ENCODE results near the gene MGAT2. TPM values are rescaled to one million over a fixed set of nuclear protein-coding genes. Genes with fewer than 3 reads are reported as not detected.

Gene MGAT2
- total RNA-seq, 3 donors from 2014 or later, result 28.7 to 64.5 (median 34.6) TPM

GRCh38 chr14:49623387-49623786 lies 2.8 kb downstream of the MGAT2 start:
- no peak for ATAC-seq
- intact Hi-C loops (cut with DNase I, micrococcal nuclease), result no loop called here
- no peaks in the 10 kb centered on the region for H3K36me3 ChIP-seq (ENCODE audit: low read depth)
- H3K9me3 ChIP-seq, result no peaks in the 10 kb centered on the region
- H3K4me1 ChIP-seq (ENCODE audit: low read depth), result peaks cover 39% of the 10 kb centered on the region
- TF ChIP-seq CTCF (IDR thresholded peaks at IDR 0.05), result no peak
- no peak for DNase-seq
- H3K4me3 ChIP-seq, result no peak overlapping the region

- intact Hi-C loops (cut with DNase I, micrococcal nuclease), result no loop called here
- DNase-seq, result peak in 1 of 3 donors; percentile 21
- H3K4me3 ChIP-seq, result no peak overlapping the region
Measured at GRCh38 chr14:49623941-49624839, 3.6 kb downstream of the MGAT2 start.

GRCh38 chr14:49633640-49634546 lies 13.3 kb downstream of the MGAT2 start:
- ATAC-seq (peak; percentile 93), DNase-seq (peak; percentile 88 to 97 (median 94))
- peaks cover 9% of the 10 kb centered on the region for H3K4me1 ChIP-seq (ENCODE audit: low read depth)
- peak overlapping the region; percentile 96 for H3K4me3 ChIP-seq
- intact Hi-C loops (cut with DNase I, micrococcal nuclease), result loop anchor here (5.0 to 10.0 kb wide), 2 partner anchors 131 to 133 kb away; partner anchors contain the start of gene KLHDC2 (in 2 of the 2)
- no peaks in the 10 kb centered on the region for H3K36me3 ChIP-seq (ENCODE audit: low read depth)
- no peaks in the 10 kb centered on the region for H3K9me3 ChIP-seq
- peak; percentile 86 for TF ChIP-seq CTCF (IDR thresholded peaks at IDR 0.05)

More at GRCh38 chr14:49623941-49624839, 3.6 kb downstream of the MGAT2 start:
- no peaks in the 10 kb centered on the region for H3K36me3 ChIP-seq (ENCODE audit: low read depth)
- TF ChIP-seq CTCF (IDR thresholded peaks at IDR 0.05), result no peak
- peak; percentile 37 for ATAC-seq
- no peaks in the 10 kb centered on the region for H3K9me3 ChIP-seq
- H3K4me1 ChIP-seq (ENCODE audit: low read depth), result peaks cover 31% of the 10 kb centered on the region

- intact Hi-C loops (cut with DNase I, micrococcal nuclease), result loop anchor here (5.0 to 10.0 kb wide), 2 partner anchors 130 to 133 kb away; partner anchors contain the start of gene KLHDC2 (in 2 of the 2)
- TF ChIP-seq CTCF (IDR thresholded peaks at IDR 0.05), result no peak
- DNase-seq (peak; percentile 75 to 85 (median 82)), ATAC-seq (peak; percentile 70)
- H3K4me3 ChIP-seq, result peak within 1 kb of the TSS; percentile 96
- H3K36me3 ChIP-seq (ENCODE audit: low read depth), result no peaks in the 10 kb centered on the region
- peaks cover 9% of the 10 kb centered on the region for H3K4me1 ChIP-seq (ENCODE audit: low read depth)
- H3K9me3 ChIP-seq, result no peaks in the 10 kb centered on the region
Measured at GRCh38 chr14:49634547-49635334, 14.1 kb downstream of the MGAT2 start, which contains the start of gene DNAAF2. TSS of gene DNAAF2 (minus strand) at chr14:49635244. CDS start at chr14:49635149, 95 bp downstream.

All from mucosa of descending colon (tissue), 3 donors.